C1 segment of cervical spinal cord (tissue), 14 donors: ENCODE measurements around the gene ATP1B2.
"Not testable (repeated sequence)": the region's sequence is repeated elsewhere in the genome, so short reads cannot be mapped to it uniquely, and the experiment has no call there.

Experiments used
- DNase-seq, 14 donors: peaks; one replicate each; lab custom pipeline; 2025; lab: John Stamatoyannopoulos, UW

ATP1B2 gene, protein sequence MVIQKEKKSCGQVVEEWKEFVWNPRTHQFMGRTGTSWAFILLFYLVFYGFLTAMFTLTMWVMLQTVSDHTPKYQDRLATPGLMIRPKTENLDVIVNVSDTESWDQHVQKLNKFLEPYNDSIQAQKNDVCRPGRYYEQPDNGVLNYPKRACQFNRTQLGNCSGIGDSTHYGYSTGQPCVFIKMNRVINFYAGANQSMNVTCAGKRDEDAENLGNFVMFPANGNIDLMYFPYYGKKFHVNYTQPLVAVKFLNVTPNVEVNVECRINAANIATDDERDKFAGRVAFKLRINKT

GRCh38 chr17:7650509-7651096, at the start of gene ATP1B2:
ATP1B2 (plus strand) TSS chr17:7650926; CDS start chr17:7651519, 593 bp downstream.
- DNase-seq: peak in 10 of 14 donors; percentile 29 to 88 (median 63)

DNA sequence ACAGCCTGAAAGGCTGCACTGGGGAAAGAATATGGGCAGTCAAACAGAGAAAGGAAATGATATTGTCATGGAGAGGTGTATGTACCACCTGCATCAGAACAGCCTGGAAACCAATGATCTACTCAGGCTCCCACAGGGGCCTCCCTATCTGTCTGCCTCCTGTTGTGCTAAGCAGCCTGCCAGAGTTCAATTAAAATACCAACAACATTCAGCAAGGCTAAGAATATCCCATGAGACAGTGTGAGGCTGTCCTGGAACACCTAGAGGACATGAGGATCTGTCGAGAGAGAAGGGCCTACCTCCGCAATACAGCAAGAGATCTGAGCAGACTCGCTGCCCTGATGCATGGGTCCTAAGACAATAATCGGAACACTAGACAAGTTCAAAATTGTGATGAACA, 44.4 kb upstream of the ATP1B2 start:
- no peak for DNase-seq

DNA sequence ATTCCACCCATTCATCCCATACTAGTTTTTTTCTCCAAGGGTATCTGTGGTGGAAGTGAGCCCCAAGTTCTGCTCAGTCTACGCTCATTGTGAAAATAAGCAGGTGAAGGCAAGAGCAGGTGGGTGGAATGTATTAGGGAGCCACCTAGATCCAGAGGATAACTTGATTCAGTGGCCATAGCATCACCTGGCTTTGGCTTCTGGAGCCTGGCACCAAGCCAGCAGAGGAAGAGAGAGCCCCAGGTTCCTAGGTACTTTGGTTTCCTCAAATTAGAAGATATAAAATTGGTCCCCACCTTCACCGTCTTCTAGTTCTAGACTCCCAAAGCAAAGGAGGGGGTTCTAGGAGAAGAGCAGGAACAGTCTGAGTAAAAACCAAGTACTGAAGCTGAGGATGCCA, 40.1 kb upstream of the ATP1B2 start:
- DNase-seq: no peak

GRCh38 chr17:7611635-7612293, 39.0 kb upstream of the ATP1B2 start:
- no peak for DNase-seq

DNA sequence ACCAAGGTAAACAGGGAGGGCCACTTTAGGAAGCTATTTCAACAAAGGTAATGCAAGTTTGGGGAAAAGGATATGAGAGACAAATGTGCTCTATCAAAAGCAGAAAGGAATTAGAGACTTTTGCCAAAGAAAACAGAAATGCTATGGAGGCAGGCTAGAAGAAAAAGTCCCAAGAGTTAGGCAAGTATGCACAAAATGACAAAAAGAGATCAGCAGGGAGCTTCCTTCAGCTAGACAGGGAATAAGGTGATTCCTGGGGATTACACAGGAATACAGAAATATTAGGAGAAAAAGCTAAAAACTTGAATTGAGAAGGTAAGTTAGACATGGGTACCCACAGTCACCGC, 38.5 kb upstream of the ATP1B2 start:
- no peak for DNase-seq

GRCh38 chr17:7613769-7614424, 36.8 kb upstream of the ATP1B2 start:
- peak in 1 of 14 donors; percentile 7 for DNase-seq

- peak; percentile 94 to 100 (median 99) for DNase-seq
Observed at GRCh38 chr17:7614425-7615264, 36.1 kb upstream of the ATP1B2 start, which contains the start of gene FXR2. FXR2 (minus strand) TSS chr17:7614897; CDS start chr17:7614532, 365 bp downstream.

- DNase-seq: no peak
Observed at GRCh38 chr17:7615265-7615747, 35.4 kb upstream of the ATP1B2 start.

DNA sequence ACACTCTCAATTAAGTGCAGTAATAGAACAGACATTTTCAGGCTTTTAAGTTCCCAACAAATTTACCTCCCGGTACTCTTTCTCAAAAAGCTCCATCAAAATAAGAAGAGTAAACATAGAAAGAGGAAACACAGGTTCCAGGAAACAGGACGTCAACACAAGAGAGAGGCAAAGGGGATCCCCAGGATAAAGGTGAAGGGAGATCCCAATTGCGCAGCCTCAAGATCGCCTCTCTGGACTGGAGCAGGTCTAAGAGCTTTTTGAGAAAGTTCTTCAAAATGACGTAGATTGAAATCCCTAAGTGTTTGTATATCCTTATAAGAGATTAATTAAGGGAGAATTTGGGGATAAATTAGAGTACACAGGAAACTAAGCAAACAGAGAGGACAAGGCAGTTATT, 32.1 kb upstream of the ATP1B2 start:
- DNase-seq: no peak

GRCh38 chr17:7620835-7621234, 29.9 kb upstream of the ATP1B2 start:
- DNase-seq: no peak

DNA sequence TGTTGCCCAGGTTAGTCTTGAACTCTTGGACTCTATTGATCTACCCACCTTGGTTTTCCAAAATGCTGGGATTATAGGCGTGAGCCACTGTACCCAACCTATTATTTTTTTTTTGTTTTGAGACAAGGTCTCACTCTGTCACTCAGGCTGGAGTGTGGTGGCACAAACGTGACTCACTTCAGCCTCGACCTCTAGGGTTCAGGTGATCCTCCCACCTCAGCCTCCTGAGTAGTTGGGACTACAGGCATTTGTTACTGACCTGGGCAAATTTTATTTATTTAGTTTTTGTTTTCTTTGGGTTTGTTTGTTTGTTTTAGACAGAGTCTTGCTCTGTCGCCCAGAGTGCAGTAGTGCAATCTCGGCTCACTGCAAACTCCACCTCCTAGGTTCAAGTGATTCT, 27.1 kb upstream of the ATP1B2 start:
- DNase-seq: no peak

- DNase-seq: not testable (repeated sequence)
Observed at GRCh38 chr17:7625749-7626148, 25.0 kb upstream of the ATP1B2 start.

DNA sequence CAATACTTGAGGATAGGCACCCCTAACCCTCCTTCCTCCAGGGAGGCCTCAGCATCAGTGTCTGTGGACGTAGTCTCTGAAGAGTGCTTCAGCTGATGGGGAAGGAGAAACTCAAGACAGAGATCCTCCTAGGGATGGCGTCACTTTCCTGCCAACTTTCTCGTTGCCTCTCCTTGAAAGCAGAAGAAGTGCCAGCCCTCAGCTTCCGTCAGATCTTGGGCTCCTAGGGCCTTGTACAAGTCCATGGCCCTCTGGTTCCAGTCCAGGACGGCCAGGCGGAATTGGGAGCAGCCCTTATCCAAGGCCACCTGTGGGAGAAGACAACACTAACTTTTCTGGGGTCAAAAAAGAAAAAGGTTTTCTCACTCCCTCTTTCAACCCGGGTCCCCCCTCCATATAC, 24.4 kb upstream of the ATP1B2 start:
- peak in 3 of 14 donors; percentile 10 to 22 (median 17) for DNase-seq

GRCh38 chr17:7626956-7627249, 23.8 kb upstream of the ATP1B2 start:
- DNase-seq: peak in 1 of 14 donors; percentile 61

GRCh38 chr17:7627250-7628121, 23.2 kb upstream of the ATP1B2 start, which contains the start of gene SAT2:
SAT2 (minus strand) TSS chr17:7627821; CDS start chr17:7627635, 186 bp downstream.
- DNase-seq: peak; percentile 66 to 93 (median 89)

DNA sequence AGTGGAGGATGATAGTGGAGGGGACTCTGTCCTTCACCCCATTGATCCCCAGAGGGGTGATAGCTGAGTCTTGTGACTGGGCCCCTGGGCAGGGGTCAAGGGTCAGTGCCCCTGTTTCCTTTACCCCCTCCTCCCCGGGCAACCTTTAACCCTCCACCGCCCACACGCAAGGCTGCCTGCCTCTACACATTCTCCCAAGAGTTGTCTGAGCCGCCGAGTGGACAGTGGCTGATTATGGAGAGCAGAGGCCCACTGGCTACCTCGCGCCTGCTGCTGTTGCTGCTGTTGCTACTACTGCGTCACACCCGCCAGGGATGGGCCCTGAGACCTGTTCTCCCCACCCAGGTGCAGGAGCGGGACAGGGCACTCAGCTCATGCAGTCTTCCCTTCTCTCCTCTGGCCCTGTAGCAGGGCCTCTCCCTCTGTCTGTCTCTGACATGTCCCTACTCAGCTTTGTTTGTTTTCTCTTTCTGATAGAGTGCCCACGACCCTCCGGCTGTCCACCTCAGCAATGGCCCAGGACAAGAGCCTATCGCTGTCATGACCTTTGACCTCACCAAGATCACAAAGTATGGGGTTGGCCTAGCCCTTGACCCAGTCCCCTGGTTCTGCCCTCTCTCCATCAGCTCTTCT, 20.7 kb upstream of the ATP1B2 start, which contains the start of gene SHBG:
Gene SHBG (plus strand): TSS at position 197 of the 633 bp plus-strand sequence. CDS start 38 bp downstream, at position 235.
- DNase-seq: no peak

- DNase-seq: no peak
Observed at GRCh38 chr17:7631398-7632380, 19.0 kb upstream of the ATP1B2 start.

GRCh38 chr17:7632492-7632894, 18.2 kb upstream of the ATP1B2 start:
- peak in 1 of 14 donors; percentile 11 for DNase-seq
